Measurements from ENCODE around the gene RASD1. TPM values are rescaled to one million over a fixed set of nuclear protein-coding genes. Genes with fewer than 3 reads are reported as not detected.
"Not testable (repeated sequence)": the region's sequence is repeated elsewhere in the genome, so short reads cannot be mapped to it uniquely, and the experiment has no call there.

The RASD1 gene
- total RNA-seq, 5 donors from 2014 or later (not counting 1 experiment from before 2014, with no cell fraction given) = 0.70 to 2.9 (median 2.0) TPM

- H3K4me1 ChIP-seq (ENCODE audit: control insufficient read depth in 1 of 2, extremely low read depth in 1 of 2, insufficient read depth in 2 of 2, low read length in 2 of 2); H3K9me3 ChIP-seq; H3K27ac Mint-ChIP-seq; H3K27ac ChIP-seq (ENCODE audit: low read length); ATAC-seq (replicated peaks in 1 of 4); DNase-seq; H3K9me3 Mint-ChIP-seq; POLR2A ChIA-PET; H3K4me3 Mint-ChIP-seq; H3K27me3 Mint-ChIP-seq; H3K4me3 ChIP-seq (ENCODE audit: control insufficient read depth in 1 of 2, extremely low read depth in 1 of 2, low read length in 1 of 2); CTCF ChIA-PET; H3K27me3 ChIP-seq (replicated peaks in 1 of 2; ENCODE audit: control insufficient read depth in 2 of 2, extremely low read depth in 1 of 2, insufficient read depth in 2 of 2, low read length in 1 of 2): not testable (repeated sequence)
- H3K36me3 ChIP-seq (ENCODE audit: control insufficient read depth in 2 of 2, extremely low read depth in 1 of 2, insufficient read depth in 1 of 2, low read length in 1 of 2) = peaks cover 7 to 24% of the 10 kb centered on the region in 2 donors
- peaks cover 31% of the 10 kb centered on the region for H3K36me3 Mint-ChIP-seq
- H3K4me1 Mint-ChIP-seq = peaks cover 33 to 48% (median 42%) of the 10 kb centered on the region in 3 donors
- 98% methylated on average over 19 of the region's 23 CpGs for WGBS (ENCODE audit: insufficient coverage)
These were observed 9.8 kb downstream of the RASD1 start for GRCh38 chr17:17486416-17486815.

DNA sequence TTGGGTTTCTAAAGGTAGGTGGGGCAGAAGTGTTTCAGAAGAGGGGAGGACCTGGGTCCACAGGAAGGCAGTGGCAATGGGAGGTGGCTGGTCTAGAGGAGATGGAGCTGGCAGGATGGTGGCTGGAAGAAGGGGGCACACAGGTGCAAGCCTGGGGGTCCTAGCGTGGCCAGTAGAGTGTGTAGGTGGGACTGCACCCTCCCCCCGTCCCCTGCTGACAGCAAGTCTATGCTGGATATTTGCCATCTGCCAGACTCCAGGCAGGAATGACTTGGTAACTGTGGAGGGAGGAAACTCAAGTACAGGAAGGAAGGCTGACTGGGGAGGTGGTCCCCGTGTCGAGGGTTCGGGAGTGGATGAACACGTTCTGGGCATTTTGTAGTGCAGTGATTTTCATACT lies 10.8 kb downstream of the RASD1 start:
- no peaks in the 10 kb centered on the region for H3K27me3 ChIP-seq (replicated peaks in 1 of 2; ENCODE audit: control insufficient read depth in 2 of 2, extremely low read depth in 1 of 2, insufficient read depth in 2 of 2, low read length in 1 of 2)
- no peak overlapping the region for H3K4me3 ChIP-seq (ENCODE audit: control insufficient read depth in 1 of 2, extremely low read depth in 1 of 2, low read length in 1 of 2)
- H3K4me3 Mint-ChIP-seq = no peak overlapping the region
- DNase-seq (no peak), ATAC-seq (replicated peaks in 1 of 4) (no peak)
- CTCF ChIA-PET = interaction anchor here in 1 of 2 donors (0.7 kb wide), 1 partner anchor 180 kb away, joined by 3 read pairs; no protein-coding TSS in a partner anchor
- H3K27me3 Mint-ChIP-seq = no peaks in the 10 kb centered on the region
- H3K36me3 Mint-ChIP-seq = peaks cover 39% of the 10 kb centered on the region
- H3K36me3 ChIP-seq (ENCODE audit: control insufficient read depth in 2 of 2, extremely low read depth in 1 of 2, insufficient read depth in 1 of 2, low read length in 1 of 2) = peaks cover 2 to 15% of the 10 kb centered on the region in 2 donors
- H3K27ac Mint-ChIP-seq = no peak overlapping the region
- H3K4me1 Mint-ChIP-seq = peaks cover 42 to 58% (median 51%) of the 10 kb centered on the region in 3 donors
- POLR2A ChIA-PET = no interaction called here
- WGBS (ENCODE audit: insufficient coverage) = 96% methylated on average over 5 of the region's 6 CpGs
- H3K9me3 ChIP-seq = no peaks in the 10 kb centered on the region
- peaks cover 3 to 10% of the 10 kb centered on the region in 2 experiments for H3K4me1 ChIP-seq (ENCODE audit: control insufficient read depth in 1 of 2, extremely low read depth in 1 of 2, insufficient read depth in 2 of 2, low read length in 2 of 2)
- no peak overlapping the region for H3K27ac ChIP-seq (ENCODE audit: low read length)
- H3K9me3 Mint-ChIP-seq = no peaks in the 10 kb centered on the region

- Histone ChIP-seq H3K36me3 (ENCODE audit: control insufficient read depth in 2 of 2, extremely low read depth in 1 of 2, insufficient read depth in 1 of 2, low read length in 1 of 2) (peaks cover 2 to 14% of the 10 kb centered on the region in 2 donors), H3K9me3 (no peaks in the 10 kb centered on the region), H3K27ac (ENCODE audit: low read length) (no peak overlapping the region), H3K27me3 (replicated peaks in 1 of 2; ENCODE audit: control insufficient read depth in 2 of 2, extremely low read depth in 1 of 2, insufficient read depth in 2 of 2, low read length in 1 of 2) (no peaks in the 10 kb centered on the region), H3K4me1 (ENCODE audit: control insufficient read depth in 1 of 2, extremely low read depth in 1 of 2, insufficient read depth in 2 of 2, low read length in 2 of 2) (peaks cover 4 to 11% of the 10 kb centered on the region in 2 experiments), H3K4me3 (ENCODE audit: control insufficient read depth in 1 of 2, extremely low read depth in 1 of 2, low read length in 1 of 2) (no peak overlapping the region)
- DNase-seq = no peak
- Mint-ChIP-seq H3K4me1 (peaks cover 51 to 67% (median 57%) of the 10 kb centered on the region in 3 donors), H3K27ac (no peak overlapping the region), H3K4me3 (no peak overlapping the region), H3K36me3 (peaks cover 37% of the 10 kb centered on the region), H3K27me3 (no peaks in the 10 kb centered on the region), H3K9me3 (no peaks in the 10 kb centered on the region)
- ChIA-PET POLR2A (no interaction called here), CTCF (interaction anchor here (0.5 to 0.7 kb wide), 2 partner anchors 155 to 329 kb away, joined by 3 to 4 read pairs; no protein-coding TSS in a partner anchor)
- WGBS (ENCODE audit: insufficient coverage) = no CpG with 5 or more reads among the region's 12 CpGs
- no peak for ATAC-seq (replicated peaks in 1 of 4)
These were observed 11.7 kb downstream of the RASD1 start for GRCh38 chr17:17484451-17484899.

- ChIA-PET POLR2A (interaction anchor here in 1 of 2 donors (0.5 kb wide), 1 partner anchor 436 kb away, joined by 7 read pairs; no protein-coding TSS in a partner anchor), CTCF (no interaction called here)
- H3K4me3 ChIP-seq (ENCODE audit: control insufficient read depth in 1 of 2, extremely low read depth in 1 of 2, low read length in 1 of 2) = no peak overlapping the region
- Mint-ChIP-seq H3K27me3 (no peaks in the 10 kb centered on the region), H3K4me1 (peaks cover 63 to 77% (median 68%) of the 10 kb centered on the region in 3 donors), H3K27ac (no peak overlapping the region), H3K4me3 (no peak overlapping the region), H3K36me3 (peaks cover 24% of the 10 kb centered on the region), H3K9me3 (no peaks in the 10 kb centered on the region)
- H3K36me3 ChIP-seq (ENCODE audit: control insufficient read depth in 2 of 2, extremely low read depth in 1 of 2, insufficient read depth in 1 of 2, low read length in 1 of 2) = peaks cover under 1 to 2% of the 10 kb centered on the region in 2 donors
- no peak for ATAC-seq (replicated peaks in 1 of 4)
- H3K27me3 ChIP-seq (replicated peaks in 1 of 2; ENCODE audit: control insufficient read depth in 2 of 2, extremely low read depth in 1 of 2, insufficient read depth in 2 of 2, low read length in 1 of 2) = no peaks in the 10 kb centered on the region
- peaks cover 14 to 28% of the 10 kb centered on the region in 2 experiments for H3K4me1 ChIP-seq (ENCODE audit: control insufficient read depth in 1 of 2, extremely low read depth in 1 of 2, insufficient read depth in 2 of 2, low read length in 2 of 2)
- H3K9me3 ChIP-seq = no peaks in the 10 kb centered on the region
- no peak overlapping the region for H3K27ac ChIP-seq (ENCODE audit: low read length)
- 87% methylated on average over 3 of the region's 5 CpGs for WGBS (ENCODE audit: insufficient coverage)
- no peak for DNase-seq
These were observed 14.3 kb downstream of the RASD1 start for GRCh38 chr17:17481860-17482259.

DNA sequence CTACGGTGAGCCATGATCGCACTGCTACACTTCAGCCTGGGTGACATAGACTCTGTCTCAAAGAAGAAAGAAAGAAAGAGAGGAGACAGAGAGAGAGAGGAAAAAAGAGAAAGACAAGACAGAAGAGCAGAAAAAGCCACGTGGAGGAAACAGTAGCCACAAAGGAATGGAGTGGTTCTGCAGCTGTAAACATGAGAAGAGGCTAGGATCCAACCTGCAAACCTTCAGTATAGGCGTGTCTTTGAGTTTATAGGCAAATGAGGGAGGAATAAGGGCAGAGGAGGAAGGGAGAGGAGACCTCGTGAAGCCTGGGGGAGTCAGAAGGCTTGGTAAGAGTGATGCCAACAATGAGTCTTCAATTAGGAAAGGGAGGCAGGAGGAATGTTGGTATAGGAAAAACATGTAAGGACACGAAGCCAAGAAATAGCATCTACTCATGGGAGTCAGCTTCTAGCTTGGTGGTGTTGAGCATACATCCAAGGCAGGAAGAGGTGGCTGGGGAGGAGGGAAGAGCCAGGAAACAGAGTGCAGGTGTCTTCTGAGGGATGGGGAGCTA lies 15.5 kb downstream of the RASD1 start:
- Mint-ChIP-seq H3K4me3 (peak overlapping the region in 1 of 3 donors; percentile 17), H3K4me1 (peaks cover 63 to 74% (median 72%) of the 10 kb centered on the region in 3 donors), H3K9me3 (no peaks in the 10 kb centered on the region), H3K27me3 (no peaks in the 10 kb centered on the region), H3K36me3 (peaks cover 22% of the 10 kb centered on the region), H3K27ac (peak overlapping the region; percentile 34 to 56)
- Histone ChIP-seq H3K4me3 (ENCODE audit: control insufficient read depth in 1 of 2, extremely low read depth in 1 of 2, low read length in 1 of 2) (no peak overlapping the region), H3K27me3 (replicated peaks in 1 of 2; ENCODE audit: control insufficient read depth in 2 of 2, extremely low read depth in 1 of 2, insufficient read depth in 2 of 2, low read length in 1 of 2) (no peaks in the 10 kb centered on the region), H3K36me3 (ENCODE audit: control insufficient read depth in 2 of 2, extremely low read depth in 1 of 2, insufficient read depth in 1 of 2, low read length in 1 of 2) (peaks cover 0 to 2% of the 10 kb centered on the region in 2 donors), H3K27ac (ENCODE audit: low read length) (no peak overlapping the region), H3K4me1 (ENCODE audit: control insufficient read depth in 1 of 2, extremely low read depth in 1 of 2, insufficient read depth in 2 of 2, low read length in 2 of 2) (peaks cover 17 to 35% of the 10 kb centered on the region in 2 experiments), H3K9me3 (no peaks in the 10 kb centered on the region)
- no peak for ATAC-seq (replicated peaks in 1 of 4)
- CTCF ChIA-PET = no interaction called here
- POLR2A ChIA-PET = interaction anchor here in 1 of 2 donors (0.6 kb wide), 1 partner anchor 569 kb away, joined by 3 read pairs; no protein-coding TSS in a partner anchor
- no peak for DNase-seq
- WGBS (ENCODE audit: insufficient coverage) = 45% methylated on average over 5 of the region's 6 CpGs

DNA sequence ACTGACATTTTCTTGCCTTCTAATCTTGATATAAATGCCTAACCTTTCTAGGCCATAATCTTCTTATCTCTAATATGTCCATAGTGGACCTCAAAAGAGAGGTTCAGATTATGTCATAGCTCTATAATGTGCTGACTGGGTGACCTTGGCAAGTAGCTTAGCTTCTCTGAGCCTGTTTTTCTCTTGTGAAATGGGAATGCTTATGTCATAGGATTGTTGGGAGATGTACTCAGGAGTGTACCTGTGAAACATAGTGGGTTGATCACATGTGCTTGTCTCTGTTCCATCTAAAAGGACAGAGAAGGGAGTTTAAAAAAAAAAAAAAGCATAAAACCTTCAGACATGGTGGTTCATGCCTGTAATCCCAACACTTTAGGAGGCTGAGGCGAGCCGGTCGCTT lies 17.0 kb downstream of the RASD1 start:
- H3K36me3 Mint-ChIP-seq = peaks cover 17% of the 10 kb centered on the region
- WGBS (ENCODE audit: insufficient coverage) = no CpG with 5 or more reads among the region's 3 CpGs
- Histone ChIP-seq H3K4me3 (ENCODE audit: control insufficient read depth in 1 of 2, extremely low read depth in 1 of 2, low read length in 1 of 2) (no peak overlapping the region), H3K27ac (ENCODE audit: low read length) (no peak overlapping the region), H3K27me3 (replicated peaks in 1 of 2; ENCODE audit: control insufficient read depth in 2 of 2, extremely low read depth in 1 of 2, insufficient read depth in 2 of 2, low read length in 1 of 2) (no peaks in the 10 kb centered on the region), H3K4me1 (ENCODE audit: control insufficient read depth in 1 of 2, extremely low read depth in 1 of 2, insufficient read depth in 2 of 2, low read length in 2 of 2) (peaks cover 17 to 30% of the 10 kb centered on the region in 2 experiments), H3K9me3 (no peaks in the 10 kb centered on the region), H3K36me3 (ENCODE audit: control insufficient read depth in 2 of 2, extremely low read depth in 1 of 2, insufficient read depth in 1 of 2, low read length in 1 of 2) (peaks cover 0 to 2% of the 10 kb centered on the region in 2 donors)
- peaks cover 54 to 67% (median 65%) of the 10 kb centered on the region in 3 donors for H3K4me1 Mint-ChIP-seq
- no peaks in the 10 kb centered on the region for H3K9me3 Mint-ChIP-seq
- no peak for DNase-seq
- POLR2A ChIA-PET = no interaction called here
- CTCF ChIA-PET = no interaction called here
- ATAC-seq (replicated peaks in 1 of 4) = no peak
- H3K4me3 Mint-ChIP-seq = peak overlapping the region in 2 of 3 donors; percentile 15 to 28
- H3K27ac Mint-ChIP-seq = no peak overlapping the region
- H3K27me3 Mint-ChIP-seq = peaks cover 0 to under 1% of the 10 kb centered on the region in 2 donors
